Endothelial cell of umbilical vein (primary cell): Measurements from ENCODE around the gene SF3B4. TPM values are rescaled to one million over a fixed set of nuclear protein-coding genes. Genes with fewer than 3 reads are reported as not detected.

Source experiments
- BruUV-seq: library from RNA; stranded (reverse); fragments of 400-500 nt; replicated peaks from 2 replicates; lab custom pipeline; 2021; lab: Mats Ljungman, UMichigan
- CTCF ChIA-PET: fragments of 300-600, 350-600 bp; sonication (Branson Sonifier 250); formaldehyde crosslinking; loops from one replicate; lab custom pipeline; 2021; ENCODE audit warnings: antibody characterized with exemption, inconsistent platforms; lab: Charles Lee
- POLR2A ChIA-PET: fragments of 300-600, 350-600 bp; sonication (Branson Sonifier 250); formaldehyde crosslinking; loops from one replicate; lab custom pipeline; 2021; ENCODE audit warnings: antibody characterized with exemption, inconsistent platforms; lab: Charles Lee
- DNase-seq: peaks from one replicate; pipeline ENCODE4 v3.0.0-alpha.2; 2011; ENCODE audit warnings: low read depth, low spot score
- FAIRE-seq: peaks from 2 replicates; lab custom pipeline; 2011; peaks lifted over from hg19 to GRCh38; lab: Jason Lieb, UNC
- H2AFZ ChIP-seq: 2 replicates; pipeline ENCODE4 v1.6.0; 2012; ENCODE audit warnings: low read depth, low read length, control low read depth, inconsistent platforms
- H3K27ac ChIP-seq: 2 replicates; pipeline ENCODE4 v1.5.1; 2011; ENCODE audit warnings: low read depth, mild to moderate bottlenecking, control low read depth, low read length, moderate library complexity; ENCODE audit not compliant: insufficient read depth
- H3K27me3 ChIP-seq, 2 experiments: 2 replicates each; pipeline versions ENCODE4 v1.6.0 to v1.6.1; 2011; ENCODE audit warnings: low read length in 2 of 2, mixed read lengths in 1 of 2; ENCODE audit not compliant: control insufficient read depth in 2 of 2, insufficient read depth in 2 of 2
- H3K36me3 ChIP-seq, 2 experiments: 2 replicates in 1 of 2; 3 replicates in 1 of 2; pipeline ENCODE4 v1.5.1; 2011; ENCODE audit warnings: low read length in 2 of 2, mild to moderate bottlenecking in 1 of 2, moderate library complexity in 1 of 2; ENCODE audit not compliant: control insufficient read depth in 2 of 2, insufficient read depth in 2 of 2; ENCODE audit errors: extremely low read depth in 1 of 2
- H3K4me1 ChIP-seq: 3 replicates; pipeline ENCODE4 v1.5.1; 2011; ENCODE audit warnings: mild to moderate bottlenecking, low read length; ENCODE audit not compliant: control insufficient read depth, insufficient read depth; ENCODE audit errors: extremely low read depth
- H3K4me2 ChIP-seq: 2 replicates; pipeline ENCODE4 v1.6.1; 2011; ENCODE audit warnings: low read length, control low read depth, mixed read lengths; ENCODE audit not compliant: insufficient read depth
- H3K4me3 ChIP-seq, 3 experiments: fragments of 200-600 bp in 1 of 3; sonication (generic), shearing (Covaris generic) in 1 of 3; replicated peaks in 1 of 3; 2 replicates each; pipeline ENCODE4 v1.5.1; 2011 to 2016; ENCODE audit warnings: control low read depth in 3 of 3, low read length in 3 of 3, mild to moderate bottlenecking in 2 of 3, inconsistent platforms in 1 of 3, low read depth in 1 of 3, moderate library complexity in 1 of 3; ENCODE audit not compliant: insufficient read depth in 1 of 3
- H3K79me2 ChIP-seq: 2 replicates; pipeline ENCODE4 v1.6.0; 2012; ENCODE audit warnings: low read length, inconsistent platforms; ENCODE audit not compliant: control insufficient read depth, insufficient read depth
- H3K9ac ChIP-seq: replicated peaks from 2 replicates; pipeline ENCODE3; 2011; ENCODE audit warnings: low read length, control low read depth; ENCODE audit not compliant: insufficient read depth; ENCODE audit errors: extremely low read depth
- H3K9me1 ChIP-seq: replicated peaks from 3 replicates; pipeline ENCODE4 v1.6.0; 2011; ENCODE audit warnings: mild to moderate bottlenecking, low read length; ENCODE audit not compliant: control insufficient read depth, insufficient read depth; ENCODE audit errors: extremely low read depth
- H3K9me3 ChIP-seq: replicated peaks from 2 replicates; pipeline ENCODE4 v1.5.1; 2012; ENCODE audit warnings: low read length, inconsistent platforms; ENCODE audit not compliant: control insufficient read depth, insufficient read depth
- H4K20me1 ChIP-seq: replicated peaks from 2 replicates; pipeline ENCODE3; 2011; ENCODE audit warnings: mild to moderate bottlenecking, low read length; ENCODE audit not compliant: control insufficient read depth, insufficient read depth; ENCODE audit errors: extremely low read depth
- EZH2 ChIP-seq: IDR thresholded peaks from 2 replicates; pipeline ENCODE4 v1.6.1; 2012; ENCODE audit warnings: borderline replicate concordance, low read depth, mild to moderate bottlenecking, moderate library complexity, low read length, inconsistent platforms; ENCODE audit not compliant: severe bottlenecking
- FOS ChIP-seq: IDR thresholded peaks from 2 replicates; pipeline ENCODE4 v1.6.1; 2011; ENCODE audit warnings: mild to moderate bottlenecking, low read length, moderate library complexity, borderline replicate concordance; ENCODE audit not compliant: insufficient read depth
- GATA2 ChIP-seq: IDR thresholded peaks from 2 replicates; pipeline ENCODE4 v1.7.0; 2011; ENCODE audit warnings: low read depth, mild to moderate bottlenecking, moderate library complexity, mixed read lengths, low read length; ENCODE audit not compliant: insufficient read length, insufficient read depth
- JUN ChIP-seq: IDR thresholded peaks from 2 replicates; pipeline ENCODE4 v1.6.1; 2011; ENCODE audit warnings: borderline replicate concordance, low read depth; ENCODE audit not compliant: insufficient read length, insufficient read depth
- MYC ChIP-seq: IDR thresholded peaks from one replicate; pipeline ENCODE4 v1.6.1; 2011; ENCODE audit warnings: mild to moderate bottlenecking, low read depth, low read length
- POLR2A ChIP-seq: IDR thresholded peaks from 2 replicates; pipeline ENCODE4 v1.6.1; 2012; ENCODE audit warnings: low read depth, mild to moderate bottlenecking, control low read depth, low read length
- POLR2AphosphoS5 ChIP-seq: IDR thresholded peaks from 2 replicates; pipeline ENCODE4 v1.6.1; 2012; ENCODE audit warnings: low read depth, mild to moderate bottlenecking, control low read depth, low read length, moderate library complexity; ENCODE audit not compliant: insufficient read depth
- dilution Hi-C: fragments of 300-500 bp; cut with MboI; formaldehyde crosslinking; loops from one replicate; pipeline ENCODE4 v1.15.0; 2019; ENCODE audit warnings: low sequenced_read_pairs; ENCODE audit not compliant: extremely low pct_ligation_motif_present
- intact Hi-C: fragments of 100-400 bp; cut with micrococcal nuclease; formaldehyde crosslinking; loops from one replicate; pipeline ENCODE4 v1.10.0; 2022
- polyA plus RNA-seq, 4 experiments: library from polyadenylated mRNA; depleted of rRNA in 3 of 4; stranded (reverse) in 3 of 4; unstranded in 1 of 4; fragments of >200 nt; gene quantifications; 2 replicates each; pipeline versions ENCODE4 v1.2.1 to v1.2.3, GENCODE V29; 2011 to 2012; ENCODE audit warnings: missing spikeins in 1 of 4
- total RNA-seq: library from RNA; stranded (reverse); gene quantifications from 2 replicates; pipeline ENCODE4 v1.2.3, GENCODE V29; 2021
- TF ChIP-seq, protein P1 (sequence below): IDR thresholded peaks from 2 replicates; pipeline ENCODE4 v1.6.1; 2011; ENCODE audit not compliant: insufficient read depth, insufficient read length
- TF ChIP-seq, protein P2 (sequence below), 2 donors: IDR thresholded peaks; 1 replicate in 1 of 2; 2 replicates in 1 of 2; pipeline ENCODE4 v1.5.1; 2011; ENCODE audit warnings: low read length in 2 of 2, mild to moderate bottlenecking in 2 of 2, moderate library complexity in 2 of 2, control low read depth in 1 of 2, inconsistent platforms in 1 of 2, low read depth in 1 of 2; ENCODE audit not compliant: insufficient read depth in 1 of 2; ENCODE audit errors: extremely low read depth in 1 of 2

Gene SF3B4
- total and polyA plus RNA-seq, 2 donors (not counting 3 experiments of a cell fraction or from before 2014, with no cell fraction given), result 62.7 to 74.4 TPM

DNA sequence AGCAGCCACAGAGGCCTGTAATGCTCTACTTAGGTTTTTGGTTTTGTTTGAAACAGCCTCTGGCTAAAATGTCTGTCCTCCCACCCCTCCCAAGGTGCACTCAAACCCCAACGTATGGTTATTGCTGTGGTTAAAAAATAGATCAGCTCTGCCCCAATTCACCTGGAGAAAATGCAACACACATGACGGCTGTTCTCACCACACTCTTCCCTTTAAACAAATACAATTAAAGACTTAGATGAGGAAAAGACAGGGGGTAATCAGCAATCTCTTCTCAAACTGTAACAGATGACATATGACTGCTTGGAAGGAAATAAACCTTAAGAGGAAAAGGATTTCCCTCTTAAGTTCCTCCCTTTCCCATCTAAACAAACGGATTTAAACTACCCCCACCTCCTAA, 15.3 kb upstream of the SF3B4 start:
- Histone ChIP-seq H3K27ac (no peak overlapping the region), H4K20me1 (no peaks in the 10 kb centered on the region), H3K9me3 (no peaks in the 10 kb centered on the region), H3K27me3 (no peaks in the 10 kb centered on the region), H3K4me2 (no peak overlapping the region), H3K36me3 (peaks cover 6 to 11% of the 10 kb centered on the region in 2 experiments), H3K9me1 (no peaks in the 10 kb centered on the region), H3K9ac (no peak overlapping the region), H3K79me2 (no peaks in the 10 kb centered on the region), H2AFZ (no peak overlapping the region), H3K4me3 (no peak overlapping the region), H3K4me1 (peaks cover 15% of the 10 kb centered on the region)
- TF ChIP-seq POLR2A (no peak), JUN (no peak), GATA2 (no peak), FOS (no peak), MYC (no peak), POLR2AphosphoS5 (no peak), EZH2 (no peak)
- TF ChIP-seq, protein P1, sequence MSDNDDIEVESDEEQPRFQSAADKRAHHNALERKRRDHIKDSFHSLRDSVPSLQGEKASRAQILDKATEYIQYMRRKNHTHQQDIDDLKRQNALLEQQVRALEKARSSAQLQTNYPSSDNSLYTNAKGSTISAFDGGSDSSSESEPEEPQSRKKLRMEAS, result no peak
- TF ChIP-seq, protein P2, sequence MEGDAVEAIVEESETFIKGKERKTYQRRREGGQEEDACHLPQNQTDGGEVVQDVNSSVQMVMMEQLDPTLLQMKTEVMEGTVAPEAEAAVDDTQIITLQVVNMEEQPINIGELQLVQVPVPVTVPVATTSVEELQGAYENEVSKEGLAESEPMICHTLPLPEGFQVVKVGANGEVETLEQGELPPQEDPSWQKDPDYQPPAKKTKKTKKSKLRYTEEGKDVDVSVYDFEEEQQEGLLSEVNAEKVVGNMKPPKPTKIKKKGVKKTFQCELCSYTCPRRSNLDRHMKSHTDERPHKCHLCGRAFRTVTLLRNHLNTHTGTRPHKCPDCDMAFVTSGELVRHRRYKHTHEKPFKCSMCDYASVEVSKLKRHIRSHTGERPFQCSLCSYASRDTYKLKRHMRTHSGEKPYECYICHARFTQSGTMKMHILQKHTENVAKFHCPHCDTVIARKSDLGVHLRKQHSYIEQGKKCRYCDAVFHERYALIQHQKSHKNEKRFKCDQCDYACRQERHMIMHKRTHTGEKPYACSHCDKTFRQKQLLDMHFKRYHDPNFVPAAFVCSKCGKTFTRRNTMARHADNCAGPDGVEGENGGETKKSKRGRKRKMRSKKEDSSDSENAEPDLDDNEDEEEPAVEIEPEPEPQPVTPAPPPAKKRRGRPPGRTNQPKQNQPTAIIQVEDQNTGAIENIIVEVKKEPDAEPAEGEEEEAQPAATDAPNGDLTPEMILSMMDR (IDR thresholded peaks at IDR 0.05; ENCODE audit: extremely low read depth in 1 of 2, insufficient read depth in 1 of 2, low read depth in 1 of 2, low read length in 2 of 2), result no peak
- POLR2A ChIA-PET, result interaction anchor here (2.5 kb wide), 1 partner anchor 56 kb away, joined by 7 read pairs; a partner anchor contains a TSS
- FAIRE-seq, result no peak
- intact Hi-C loops (no loop called here), dilution Hi-C loops (no loop called here)
- CTCF ChIA-PET, result interaction anchor here (1.1 to 3.8 kb wide), 3 partner anchors 10 to 244 kb away, joined by 5 to 38 read pairs (median 6); a partner anchor contains a TSS
- BruUV-seq, result no TSS peak
- no peak for DNase-seq
